ENCODE data around the gene AP1G1.

DNA sequence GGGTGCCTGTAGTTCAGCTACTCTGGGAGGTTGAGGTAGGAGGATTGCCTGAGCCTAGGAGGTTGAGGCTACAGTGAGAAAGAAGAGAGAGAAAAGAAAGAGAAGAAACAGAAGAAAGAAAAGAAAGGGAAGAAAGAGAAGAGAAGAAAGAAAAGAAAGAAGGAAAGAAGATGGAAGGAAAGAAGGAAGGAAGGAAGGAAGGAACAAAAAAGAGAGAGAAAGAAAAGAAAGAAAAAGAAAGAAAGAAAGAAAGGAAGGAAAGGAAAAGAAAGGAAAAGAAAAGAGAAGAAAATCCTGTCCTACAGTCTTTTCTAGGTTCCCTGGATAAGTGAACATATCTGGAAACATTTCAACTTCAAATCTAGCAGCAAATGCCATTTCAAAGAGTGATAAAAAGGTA is 54.5 kb downstream of the AP1G1 start:
- TF ChIP-seq EZH2 (IDR thresholded peaks at IDR 0.05; ENCODE audit: low read depth, low read length, severe bottlenecking) (no peak), ZNF274 (IDR thresholded peaks at IDR 0.05; ENCODE audit: borderline replicate concordance, extremely low read depth, low read length) (no peak), CEBPB (IDR thresholded peaks at IDR 0.05; ENCODE audit: low read depth, low read length) (no peak), RAD21 (IDR thresholded peaks at IDR 0.05 in 1 of 2, conservative IDR thresholded peaks at IDR 0.05 in 1 of 2; ENCODE audit: low read depth in 2 of 2, low read length in 2 of 2) (no peak), TCF12 (IDR thresholded peaks at IDR 0.05; ENCODE audit: low read depth, low read length) (no peak), MAFK (IDR thresholded peaks at IDR 0.05; ENCODE audit: low read depth, low read length) (no peak)
- TF ChIP-seq, protein P1, sequence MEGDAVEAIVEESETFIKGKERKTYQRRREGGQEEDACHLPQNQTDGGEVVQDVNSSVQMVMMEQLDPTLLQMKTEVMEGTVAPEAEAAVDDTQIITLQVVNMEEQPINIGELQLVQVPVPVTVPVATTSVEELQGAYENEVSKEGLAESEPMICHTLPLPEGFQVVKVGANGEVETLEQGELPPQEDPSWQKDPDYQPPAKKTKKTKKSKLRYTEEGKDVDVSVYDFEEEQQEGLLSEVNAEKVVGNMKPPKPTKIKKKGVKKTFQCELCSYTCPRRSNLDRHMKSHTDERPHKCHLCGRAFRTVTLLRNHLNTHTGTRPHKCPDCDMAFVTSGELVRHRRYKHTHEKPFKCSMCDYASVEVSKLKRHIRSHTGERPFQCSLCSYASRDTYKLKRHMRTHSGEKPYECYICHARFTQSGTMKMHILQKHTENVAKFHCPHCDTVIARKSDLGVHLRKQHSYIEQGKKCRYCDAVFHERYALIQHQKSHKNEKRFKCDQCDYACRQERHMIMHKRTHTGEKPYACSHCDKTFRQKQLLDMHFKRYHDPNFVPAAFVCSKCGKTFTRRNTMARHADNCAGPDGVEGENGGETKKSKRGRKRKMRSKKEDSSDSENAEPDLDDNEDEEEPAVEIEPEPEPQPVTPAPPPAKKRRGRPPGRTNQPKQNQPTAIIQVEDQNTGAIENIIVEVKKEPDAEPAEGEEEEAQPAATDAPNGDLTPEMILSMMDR (IDR thresholded peaks at IDR 0.05; ENCODE audit: control extremely low read depth in 1 of 3, insufficient read depth in 1 of 3, low read depth in 1 of 3, low read length in 3 of 3) = no peak
